Peyer's patch (tissue), 4 donors: ENCODE results near the gene OR10X1. TPM values are rescaled to one million over a fixed set of nuclear protein-coding genes. Genes with fewer than 3 reads are reported as not detected.

Source experiments
- DNase-seq, 3 donors: peaks; one replicate each; pipeline ENCODE4 v3.0.0-alpha.2; 2017 to 2019
- H3K27ac ChIP-seq, 4 donors: fragments of 200-600 bp; sonication (generic); one replicate each; pipeline ENCODE4 v1.5.1; 2016 to 2019
- H3K27me3 ChIP-seq, 2 donors: fragments of 200-600 bp; sonication (generic); one replicate each; pipeline ENCODE4 v1.5.1; 2019
- H3K36me3 ChIP-seq, 3 donors: fragments of 200-600 bp; sonication (generic); one replicate each; pipeline ENCODE4 v1.5.1; 2016 to 2019
- H3K4me1 ChIP-seq, 4 donors: fragments of 200-600 bp; sonication (generic); one replicate each; pipeline ENCODE4 v1.5.1; 2016 to 2019
- H3K4me3 ChIP-seq, 4 donors: fragments of 200-600 bp; sonication (generic); 1 replicate in 3 of 4; 2 replicates in 1 of 4; pipeline ENCODE4 v1.5.1; 2016 to 2019; ENCODE audit warnings: mild to moderate bottlenecking in 1 of 4
- H3K9me3 ChIP-seq, 4 donors: fragments of 200-600 bp; sonication (generic); one replicate each; pipeline ENCODE4 v1.5.1; 2016 to 2019; ENCODE audit warnings: mild to moderate bottlenecking in 1 of 4
- CTCF ChIP-seq, 6 experiments: fragments of 450-650 bp in 4 of 6; fragments of 200-600 bp in 2 of 6; sonication (generic) in 1 of 6; IDR thresholded peaks; one replicate each; pipeline ENCODE4 v1.5.1; 2017 to 2019; ENCODE audit warnings: antibody characterized with exemption in 6 of 6, mild to moderate bottlenecking in 3 of 6, moderate library complexity in 1 of 6
- POLR2A ChIP-seq, 2 donors: fragments of 450-650 bp; IDR thresholded peaks; one replicate each; pipeline ENCODE4 v1.5.1; 2017; ENCODE audit warnings: antibody characterized with exemption in 2 of 2, mild to moderate bottlenecking in 2 of 2, moderate library complexity in 2 of 2
- total RNA-seq, 4 donors: library from RNA; depleted of rRNA; stranded (reverse); fragments of >200 nt; gene quantifications; one replicate each; pipeline ENCODE4 v1.1.0, GENCODE V29; 2016

OR10X1 gene
- total RNA-seq, 4 donors from 2014 or later = not detected

GRCh38 chr1:158537609-158538008 lies 42.1 kb downstream of the OR10X1 start:
- H3K27me3 ChIP-seq = no peaks in the 10 kb centered on the region
- no peaks in the 10 kb centered on the region for H3K4me1 ChIP-seq
- TF ChIP-seq POLR2A (IDR thresholded peaks at IDR 0.05) (no peak), CTCF (IDR thresholded peaks at IDR 0.05) (no peak)
- no peak overlapping the region for H3K27ac ChIP-seq
- H3K36me3 ChIP-seq = no peaks in the 10 kb centered on the region
- DNase-seq = no peak
- H3K4me3 ChIP-seq = no peak overlapping the region
- no peaks in the 10 kb centered on the region for H3K9me3 ChIP-seq

GRCh38 chr1:158534496-158534895 lies 45.2 kb downstream of the OR10X1 start:
- no peak for TF ChIP-seq CTCF (IDR thresholded peaks at IDR 0.05)
- no peak for TF ChIP-seq POLR2A (IDR thresholded peaks at IDR 0.05)
- H3K4me1 ChIP-seq = no peaks in the 10 kb centered on the region
- no peaks in the 10 kb centered on the region for H3K27me3 ChIP-seq
- DNase-seq = no peak
- H3K4me3 ChIP-seq = no peak overlapping the region
- no peak overlapping the region for H3K27ac ChIP-seq
- no peaks in the 10 kb centered on the region for H3K36me3 ChIP-seq
- H3K9me3 ChIP-seq = no peaks in the 10 kb centered on the region

Other genes starting within 250 kb of the OR10X1 start
- not detected for gene CD1B, start 248.4 kb downstream of the OR10X1 start, total RNA-seq
- gene CD1E, start 226.0 kb downstream of the OR10X1 start, total RNA-seq = not detected
- gene OR10T2, start 180.4 kb downstream of the OR10X1 start, total RNA-seq = not detected
- gene OR10K2, start 153.7 kb downstream of the OR10X1 start, total RNA-seq = not detected
- not detected for gene OR10K1, start 118.1 kb downstream of the OR10X1 start, total RNA-seq
- not detected for gene OR10R2, start 107.7 kb downstream of the OR10X1 start, total RNA-seq
- gene OR6Y1, start 25.5 kb downstream of the OR10X1 start, total RNA-seq = not detected
- gene OR6P1, start 9.3 kb downstream of the OR10X1 start, total RNA-seq = not detected
- gene OR10Z1, start 25.4 kb upstream of the OR10X1 start, total RNA-seq = not detected
- not detected for gene SPTA1, start 106.8 kb upstream of the OR10X1 start, total RNA-seq
- not detected for gene OR6K2, start 120.8 kb upstream of the OR10X1 start, total RNA-seq
- gene OR6K3, start 140.8 kb upstream of the OR10X1 start, total RNA-seq = not detected
- not detected for gene OR6K6, start 174.8 kb upstream of the OR10X1 start, total RNA-seq
- gene OR6N1, start 192.3 kb upstream of the OR10X1 start, total RNA-seq = not detected
- gene OR6N2, start 201.3 kb upstream of the OR10X1 start, total RNA-seq = not detected